Liver (tissue), 9 donors: ENCODE measurements around the gene GATB. TPM values are rescaled to one million over a fixed set of nuclear protein-coding genes. Genes with fewer than 3 reads are reported as not detected.

Experiments
- DNase-seq: peaks from one replicate; pipeline ENCODE4 v3.0.0-alpha.2; 2017; ENCODE audit warnings: low spot score
- H3K27ac ChIP-seq, 2 donors: one replicate each; pipeline ENCODE4 v1.7.0; 2013; ENCODE audit warnings: inconsistent platforms in 2 of 2, low read length in 2 of 2, control low read depth in 1 of 2, low read depth in 1 of 2, mild to moderate bottlenecking in 1 of 2
- H3K27me3 ChIP-seq, 4 donors: one replicate each; pipeline versions ENCODE4 v1.6.1 to v1.7.0; 2013; ENCODE audit warnings: low read length in 3 of 4, inconsistent platforms in 1 of 4, mild to moderate bottlenecking in 1 of 4, moderate library complexity in 1 of 4; ENCODE audit not compliant: control insufficient read depth in 4 of 4, insufficient read depth in 4 of 4
- H3K36me3 ChIP-seq, 4 donors: one replicate each; pipeline versions ENCODE4 v1.6.1 to v1.7.0; 2013; ENCODE audit warnings: low read length in 3 of 4, mild to moderate bottlenecking in 3 of 4, low read depth in 1 of 4, moderate library complexity in 1 of 4; ENCODE audit not compliant: control insufficient read depth in 4 of 4, insufficient read depth in 3 of 4
- H3K4me1 ChIP-seq, 4 donors: one replicate each; pipeline versions ENCODE4 v1.6.1 to v1.7.0; 2013; ENCODE audit warnings: low read length in 3 of 4, mild to moderate bottlenecking in 3 of 4, moderate library complexity in 1 of 4; ENCODE audit not compliant: control insufficient read depth in 4 of 4, insufficient read depth in 4 of 4
- H3K4me3 ChIP-seq, 3 donors: one replicate each; pipeline versions ENCODE4 v1.6.1 to v1.7.0; 2013; ENCODE audit warnings: low read length in 3 of 3, control low read depth in 1 of 3, low read depth in 1 of 3, mild to moderate bottlenecking in 1 of 3
- H3K9ac ChIP-seq, 2 donors: one replicate each; pipeline ENCODE4 v1.7.0; 2013; ENCODE audit warnings: low read length in 2 of 2, mild to moderate bottlenecking in 2 of 2, moderate library complexity in 2 of 2, control low read depth in 1 of 2, low read depth in 1 of 2
- H3K9me3 ChIP-seq, 4 donors: one replicate each; pipeline versions ENCODE4 v1.6.1 to v1.7.0; 2013; ENCODE audit warnings: low read length in 3 of 4; ENCODE audit not compliant: control insufficient read depth in 4 of 4
- ATF3 ChIP-seq: IDR thresholded peaks from 2 replicates; pipeline ENCODE4 v1.6.1; 2016; ENCODE audit warnings: antibody characterized with exemption
- CTCF ChIP-seq: fragments of 150-350 bp; IDR thresholded peaks from 2 replicates; pipeline ENCODE4 v1.5.1; 2017; ENCODE audit warnings: improper control_type of control experiment, low read depth, low read length; ENCODE audit not compliant: missing input control
- EGR1 ChIP-seq, 2 donors: IDR thresholded peaks; 2 replicates each; pipeline ENCODE4 v1.6.1; 2016 to 2018; ENCODE audit warnings: antibody characterized with exemption in 2 of 2, low read depth in 2 of 2
- FOXA1 ChIP-seq: IDR thresholded peaks from 2 replicates; pipeline ENCODE4 v1.6.1; 2016; ENCODE audit warnings: antibody characterized with exemption
- FOXA2 ChIP-seq: IDR thresholded peaks from 2 replicates; pipeline ENCODE4 v1.6.1; 2016; ENCODE audit warnings: antibody characterized with exemption
- HNF4A ChIP-seq, 2 donors: conservative IDR thresholded peaks; 2 replicates each; pipeline ENCODE4 v1.6.1; 2016; ENCODE audit warnings: antibody characterized with exemption in 2 of 2, mild to moderate bottlenecking in 2 of 2
- HNF4G ChIP-seq: IDR thresholded peaks from 2 replicates; pipeline ENCODE4 v1.6.1; 2016; ENCODE audit warnings: antibody characterized with exemption
- JUND ChIP-seq, 2 donors: IDR thresholded peaks; 2 replicates each; pipeline ENCODE4 v1.6.1; 2016; ENCODE audit warnings: antibody characterized with exemption in 2 of 2
- MAX ChIP-seq: IDR thresholded peaks from 2 replicates; pipeline ENCODE4 v1.6.1; 2016; ENCODE audit warnings: antibody characterized with exemption
- NR2F2 ChIP-seq: IDR thresholded peaks from 2 replicates; pipeline ENCODE4 v1.6.1; 2016; ENCODE audit warnings: antibody characterized with exemption
- RAD21 ChIP-seq, 2 donors: IDR thresholded peaks; 2 replicates each; pipeline ENCODE4 v1.6.1; 2016; ENCODE audit warnings: antibody characterized with exemption in 2 of 2, mild to moderate bottlenecking in 2 of 2
- REST ChIP-seq: IDR thresholded peaks from 2 replicates; pipeline ENCODE4 v1.6.1; 2016; ENCODE audit warnings: antibody characterized with exemption, mild to moderate bottlenecking
- RXRA ChIP-seq, 2 donors: IDR thresholded peaks; 2 replicates each; pipeline ENCODE4 v1.6.1; 2017 to 2018; ENCODE audit warnings: antibody characterized with exemption in 2 of 2, mild to moderate bottlenecking in 1 of 2
- SP1 ChIP-seq: IDR thresholded peaks from 2 replicates; pipeline ENCODE4 v1.6.1; 2018; ENCODE audit warnings: antibody characterized with exemption, mild to moderate bottlenecking
- TAF1 ChIP-seq: conservative IDR thresholded peaks from 2 replicates; pipeline ENCODE4 v1.6.1; 2016; ENCODE audit warnings: antibody characterized with exemption, mild to moderate bottlenecking
- YY1 ChIP-seq: IDR thresholded peaks from 2 replicates; pipeline ENCODE4 v1.6.1; 2016; ENCODE audit warnings: antibody characterized with exemption, mild to moderate bottlenecking
- ZBTB33 ChIP-seq: IDR thresholded peaks from 2 replicates; pipeline ENCODE4 v1.6.1; 2016; ENCODE audit warnings: antibody characterized with exemption
- WGBS: extraction: QIAGEN DNeasy Blood & Tissue Kit; methylation state at CpG from one replicate; pipeline ENCODE4 v1.1.7; 2013; 5-methylcytosine and 5-hydroxymethylcytosine counted together
- polyA plus RNA-seq, 2 donors: library from polyadenylated mRNA; stranded (reverse) in 1 of 2; unstranded in 1 of 2; fragments of 200-250 nt in 1 of 2; fragments of >200 nt in 1 of 2; fragmentation: Nextera tagmentation in 1 of 2; extraction: Ambion mirVana in 1 of 2; gene quantifications; one replicate each; pipeline versions ENCODE4 v1.2.1 to v1.2.3, GENCODE V29; 2013 to 2015
- total RNA-seq, 2 donors: library from RNA; depleted of rRNA; stranded (reverse); fragments of >200 nt; gene quantifications; one replicate each; pipeline ENCODE4 v1.2.3, GENCODE V29; 2014
- donor health status: healthy.
- donor health status: healthy.
- donor health status: healthy.
- donor health status: healthy.
- donor health status: healthy.

The GATB gene
- total and polyA plus RNA-seq, 4 donors = 10.4 to 17.3 (median 12.5) TPM

GRCh38 chr4:151641983-151642382 is 118.8 kb downstream of the GATB start:
- Histone ChIP-seq H3K9ac (no peak overlapping the region), H3K36me3 (no peaks in the 10 kb centered on the region), H3K4me3 (no peak overlapping the region), H3K27me3 (no peaks in the 10 kb centered on the region), H3K9me3 (no peaks in the 10 kb centered on the region), H3K27ac (no peak overlapping the region), H3K4me1 (no peaks in the 10 kb centered on the region)
- WGBS = 90% methylated on average over 2 of the region's 2 CpGs
- DNase-seq = no peak
- TF ChIP-seq MAX (no peak), YY1 (no peak), HNF4G (no peak), ATF3 (no peak), RAD21 (IDR thresholded peaks at IDR 0.05) (no peak), REST (no peak), JUND (IDR thresholded peaks at IDR 0.05) (no peak), RXRA (IDR thresholded peaks at IDR 0.05) (no peak), CTCF (no peak), SP1 (no peak), FOXA2 (no peak), EGR1 (IDR thresholded peaks at IDR 0.05; ENCODE audit: low read depth in 2 of 2) (no peak), TAF1 (no peak), FOXA1 (no peak), HNF4A (conservative IDR thresholded peaks at IDR 0.05) (no peak), NR2F2 (no peak)

- Histone ChIP-seq H3K36me3 (no peaks in the 10 kb centered on the region), H3K9ac (no peak overlapping the region), H3K4me1 (no peaks in the 10 kb centered on the region), H3K4me3 (no peak overlapping the region), H3K27ac (no peak overlapping the region), H3K9me3 (no peaks in the 10 kb centered on the region), H3K27me3 (no peaks in the 10 kb centered on the region)
- TF ChIP-seq HNF4A (conservative IDR thresholded peaks at IDR 0.05) (peak in 1 of 2 donors; percentile 18), RXRA (IDR thresholded peaks at IDR 0.05) (peak in 1 of 2 donors; percentile 6), NR2F2 (no peak), JUND (IDR thresholded peaks at IDR 0.05) (no peak), TAF1 (no peak), ZBTB33 (no peak)
- 44% methylated on average over 2 of the region's 2 CpGs for WGBS
- DNase-seq = no peak
Measured at GRCh38 chr4:151641167-151641566, 119.6 kb downstream of the GATB start.
